Keratinocyte (primary cell): Measurements from ENCODE around the gene CLBA1.

Experiments
- CTCF ChIP-seq, 3 experiments: IDR thresholded peaks in 1 of 3; conservative IDR thresholded peaks in 1 of 3; optimal IDR thresholded peaks in 1 of 3; 2 replicates in 2 of 3; 3 replicates in 1 of 3; pipeline versions ENCODE3 to v1.5.1; 2011; ENCODE audit warnings: low read length in 3 of 3, mild to moderate bottlenecking in 3 of 3, moderate library complexity in 2 of 3, control low read depth in 1 of 3, inconsistent platforms in 1 of 3; ENCODE audit not compliant: insufficient read depth in 2 of 3; ENCODE audit errors: extremely low read depth in 1 of 3
- EZH2 ChIP-seq: IDR thresholded peaks from one replicate; pipeline ENCODE4 v1.6.1; 2012; ENCODE audit warnings: inconsistent platforms, mild to moderate bottlenecking, low read length, moderate library complexity

DNA sequence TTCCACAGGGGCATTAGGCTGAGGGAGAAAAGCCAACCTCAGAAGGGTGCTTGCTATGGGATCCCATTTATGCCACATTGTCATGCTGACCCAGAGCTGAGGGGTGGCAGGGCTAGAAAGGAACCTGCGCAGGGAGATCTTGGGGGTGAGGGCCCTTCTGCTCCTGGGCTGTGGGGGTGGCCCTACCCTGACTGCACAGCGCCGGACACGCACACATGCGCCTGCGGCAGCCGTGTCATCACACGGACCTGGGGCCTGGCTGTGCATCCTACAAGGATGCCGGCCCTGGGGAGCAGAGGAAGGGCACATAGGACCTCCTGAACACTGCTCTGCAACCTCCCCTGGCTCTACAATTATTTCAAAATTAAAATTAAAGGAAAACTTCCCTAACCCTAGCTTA is 28.4 kb downstream of the CLBA1 start:
- TF ChIP-seq CTCF (optimal IDR thresholded peaks at IDR 0.05 in 1 of 3, IDR thresholded peaks at IDR 0.05 in 1 of 3, conservative IDR thresholded peaks at IDR 0.05 in 1 of 3; ENCODE audit: extremely low read depth in 1 of 3, insufficient read depth in 2 of 3, low read length in 3 of 3) = no peak
- no peak for TF ChIP-seq EZH2
